Fibroblast of skin of right biceps (primary cell): ENCODE data around the gene MCM5.
"Not testable (repeated sequence)": the region's sequence is repeated elsewhere in the genome, so short reads cannot be mapped to it uniquely, and the experiment has no call there.

ENCODE experiments used
- DNase-seq: peaks from one replicate; pipeline ENCODE4 v3.0.0-alpha.2; 2013

Gene MCM5

GRCh38 chr22:35452810-35453743 lies 53.1 kb downstream of the MCM5 start:
- no peak for DNase-seq

DNA sequence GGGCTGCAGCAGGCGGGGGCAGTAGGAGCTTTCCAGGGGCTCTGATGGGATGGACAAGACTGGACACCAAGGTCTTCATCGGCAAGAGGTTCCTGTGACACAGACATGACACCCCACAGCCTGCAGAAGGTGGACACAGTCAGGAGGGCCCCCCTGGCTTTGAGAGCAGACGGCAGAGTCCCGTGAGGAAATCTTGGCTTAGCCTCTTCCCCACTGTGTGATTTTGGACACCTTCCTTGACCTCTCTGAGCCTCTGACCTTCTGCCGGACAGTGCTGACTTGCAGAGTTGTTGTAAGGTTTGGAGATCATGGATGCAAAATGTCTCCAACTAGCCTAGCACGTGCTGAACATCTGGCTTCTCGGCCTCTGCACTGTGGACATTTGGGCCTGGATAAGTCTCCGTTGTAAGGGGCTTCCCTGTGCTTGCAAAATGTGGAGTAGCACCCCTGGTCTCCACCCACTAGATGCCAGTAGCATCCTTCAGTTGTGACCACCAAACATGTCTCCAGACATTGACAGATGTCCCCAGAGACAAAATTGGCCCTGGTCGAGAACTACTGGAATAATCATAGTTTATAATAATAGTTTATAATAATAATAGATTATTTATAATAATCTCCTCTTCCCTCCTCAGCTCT lies 54.6 kb downstream of the MCM5 start:
- DNase-seq: no peak

GRCh38 chr22:35455529-35455928 lies 55.6 kb downstream of the MCM5 start:
- DNase-seq: no peak

- no peak for DNase-seq
Measured at GRCh38 chr22:35456757-35457156, 56.8 kb downstream of the MCM5 start.

DNA sequence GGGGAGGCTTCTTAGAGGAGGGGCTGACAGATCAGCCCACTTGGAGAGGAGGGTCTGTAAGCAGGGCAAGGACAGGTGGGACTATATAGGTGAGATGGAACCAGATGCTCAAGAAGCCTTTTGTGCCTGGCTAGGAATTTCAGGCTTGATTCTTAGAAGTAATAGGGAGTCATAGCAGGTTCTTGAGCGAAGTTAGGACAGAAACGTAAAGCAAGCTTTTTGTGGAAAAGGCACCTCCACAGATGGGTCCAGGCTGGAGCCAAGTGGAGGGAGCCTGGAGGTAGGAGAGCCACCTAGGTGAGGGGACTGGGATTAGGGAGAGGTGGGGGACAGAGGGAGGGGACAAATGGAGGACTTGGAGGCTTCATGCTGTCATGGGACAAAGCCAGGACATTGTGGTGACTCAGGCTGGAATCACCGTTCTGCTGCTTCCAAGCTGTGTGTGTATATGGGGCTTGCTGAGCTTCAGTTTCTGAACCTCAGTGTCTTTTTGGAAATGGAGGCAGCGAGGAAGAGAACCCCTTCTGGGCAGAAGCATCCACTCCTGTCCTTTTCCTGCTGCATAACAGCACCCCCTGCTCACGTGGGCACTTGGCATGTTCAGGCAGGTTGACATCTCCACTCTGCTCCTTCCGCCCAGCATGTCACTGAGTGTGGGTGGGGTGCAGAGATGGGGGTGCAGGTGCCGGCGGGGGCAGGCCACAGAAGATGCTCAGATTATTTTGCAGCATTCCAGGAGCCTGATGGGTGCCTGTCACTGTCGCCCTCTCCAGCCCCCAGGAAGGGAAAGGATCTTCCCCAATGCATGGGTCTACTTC lies 58.0 kb downstream of the MCM5 start:
- DNase-seq: no peak

DNA sequence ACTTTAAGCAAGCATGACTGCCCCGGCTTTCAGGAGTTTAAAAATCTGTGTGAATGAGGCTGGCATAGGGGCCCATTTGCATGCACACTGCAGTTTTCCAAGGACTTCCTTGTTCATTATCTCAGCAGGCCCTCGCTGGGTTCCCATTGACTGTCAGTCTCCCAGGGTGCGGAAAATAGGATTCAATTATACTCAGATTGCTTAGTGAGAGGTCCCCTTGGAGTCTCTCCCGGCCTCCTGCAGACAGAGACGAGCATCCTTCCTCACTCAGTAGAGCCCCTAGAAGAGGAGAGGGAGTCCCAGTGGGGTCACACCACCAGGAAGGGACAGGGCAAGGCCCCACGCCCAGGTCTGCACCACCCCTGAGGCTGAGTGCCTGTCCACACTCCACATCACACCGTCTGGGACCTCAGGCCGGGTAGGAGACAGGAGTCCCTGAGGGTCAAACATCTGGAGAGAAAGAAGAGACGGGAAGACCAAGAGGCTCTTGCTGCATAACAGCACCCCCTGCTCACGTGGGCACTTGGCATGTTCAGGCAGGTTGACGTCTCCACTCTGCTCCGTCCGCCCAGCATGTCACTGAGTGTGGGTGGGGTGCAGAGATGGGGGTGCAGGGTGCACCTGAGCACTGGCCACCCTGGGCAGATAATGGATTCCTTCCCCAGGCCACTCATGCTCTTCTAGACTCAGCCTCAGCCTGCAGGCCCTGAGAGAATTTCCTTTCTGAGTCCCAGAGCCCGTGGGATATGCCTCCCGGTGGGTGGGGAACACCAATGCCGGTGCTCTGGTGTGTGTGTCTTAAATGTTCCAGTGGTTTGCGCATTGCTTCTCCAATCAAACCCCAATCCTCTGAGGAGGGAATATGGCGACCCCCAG lies 58.8 kb downstream of the MCM5 start:
- no peak for DNase-seq

DNA sequence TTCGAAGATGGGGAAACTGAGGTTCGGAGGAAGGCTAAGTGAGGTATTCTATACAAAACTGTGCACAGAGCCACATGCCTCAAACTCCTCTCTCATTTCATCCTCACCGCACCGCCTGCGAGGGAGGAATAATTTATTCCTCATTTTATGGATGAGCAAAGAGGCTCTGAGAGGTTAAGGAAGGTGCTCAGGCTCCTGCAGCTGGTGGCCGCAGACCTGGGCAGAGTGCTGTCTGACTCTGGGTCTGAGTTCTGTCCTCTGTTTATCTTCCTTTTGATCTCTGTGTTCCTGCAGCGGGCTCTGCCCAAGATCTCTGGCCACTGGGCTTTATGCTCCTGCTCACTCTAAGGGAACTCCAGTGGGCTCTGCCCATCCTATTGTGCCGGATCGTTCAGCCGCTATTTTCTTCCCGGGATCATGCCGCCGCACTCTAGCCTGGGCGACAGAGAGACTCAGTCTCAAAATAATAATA lies 59.5 kb downstream of the MCM5 start:
- DNase-seq: no peak

GRCh38 chr22:35459976-35460375 lies 60.0 kb downstream of the MCM5 start:
- DNase-seq: not testable (repeated sequence)

- DNase-seq: no peak
Measured at GRCh38 chr22:35460688-35461087, 60.7 kb downstream of the MCM5 start.

GRCh38 chr22:35462498-35463230 lies 62.7 kb downstream of the MCM5 start:
- DNase-seq: no peak

DNA sequence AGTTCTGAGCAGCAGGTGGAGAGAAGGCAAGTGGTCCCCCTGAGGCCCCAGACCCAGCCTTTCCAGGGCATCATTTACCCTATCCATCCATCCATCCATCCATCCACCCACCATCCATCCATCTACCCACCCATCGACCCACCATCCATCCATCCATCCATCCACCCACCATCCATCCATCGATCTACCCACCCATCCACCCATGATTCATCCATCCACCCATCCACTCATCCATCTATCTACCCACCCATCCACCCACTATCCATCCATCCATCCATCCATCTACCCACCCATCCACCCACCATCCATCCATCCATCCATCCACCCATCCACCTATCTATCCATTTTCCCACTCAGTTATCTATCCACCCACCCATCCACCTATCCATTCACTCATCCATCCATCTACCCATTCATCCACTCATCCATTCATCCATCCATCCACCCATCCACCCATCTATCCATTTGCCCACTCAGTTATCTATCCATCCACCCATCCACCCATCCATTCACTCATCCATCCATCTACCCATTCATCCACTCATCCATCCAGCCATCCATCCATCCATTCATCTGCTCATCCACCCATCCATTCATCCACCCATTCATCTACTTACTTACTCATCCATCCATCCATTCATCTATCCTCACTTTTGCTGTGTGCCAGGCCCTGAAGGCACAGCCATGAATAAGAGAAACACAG lies 63.4 kb downstream of the MCM5 start:
- no peak for DNase-seq

DNA sequence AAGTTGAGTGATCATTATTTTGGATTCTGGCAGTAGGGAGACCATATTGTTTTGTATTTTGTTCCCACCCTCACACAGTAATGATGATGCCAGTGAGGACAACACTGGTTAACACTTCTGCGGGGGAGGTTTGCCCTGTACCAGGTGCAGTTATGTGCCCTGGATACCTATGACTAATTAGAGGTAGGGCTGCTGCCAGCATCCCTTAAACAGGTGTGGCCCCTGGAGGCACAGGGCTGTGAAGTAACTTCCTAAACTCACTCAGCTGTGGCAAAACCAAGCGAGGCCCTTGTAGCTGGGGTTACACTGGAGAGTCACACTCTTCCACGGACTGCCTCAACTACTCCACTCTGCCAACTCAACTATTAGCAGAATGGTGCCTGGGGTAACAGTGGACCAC lies 64.5 kb downstream of the MCM5 start:
- no peak for DNase-seq

DNA sequence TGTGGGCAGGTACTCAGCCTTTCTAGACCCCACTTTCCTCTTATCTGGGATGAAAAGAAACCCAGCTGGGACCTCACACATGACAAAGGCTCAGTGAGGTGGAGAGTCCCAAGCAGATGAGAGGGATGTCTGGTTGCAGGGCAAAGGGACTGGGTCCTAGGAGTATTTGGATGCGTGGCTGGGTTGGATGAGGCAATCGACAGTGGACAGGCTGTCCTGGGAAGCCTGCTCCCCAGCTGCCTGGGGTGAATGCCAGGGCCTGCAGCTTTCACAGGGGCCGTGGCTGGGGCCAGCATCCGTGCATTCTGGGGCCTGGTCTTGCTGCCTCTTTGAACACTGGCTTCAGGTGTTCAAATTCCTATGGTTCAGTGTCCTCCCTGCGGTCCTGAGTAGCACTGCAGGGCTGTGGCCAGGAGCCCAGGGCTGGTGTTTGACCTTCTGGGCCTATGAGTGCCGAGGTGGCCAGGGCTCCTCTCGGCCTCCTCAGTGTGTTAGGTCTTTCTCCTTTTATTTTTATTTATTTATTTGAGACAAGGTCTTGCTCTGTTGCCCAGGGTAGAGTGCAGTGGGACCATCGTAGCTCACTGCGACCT lies 65.3 kb downstream of the MCM5 start:
- no peak for DNase-seq

- DNase-seq: no peak
Measured at GRCh38 chr22:35467681-35468434, 67.9 kb downstream of the MCM5 start.

GRCh38 chr22:35470903-35471321 lies 71.0 kb downstream of the MCM5 start:
- DNase-seq: peak; percentile 63

GRCh38 chr22:35471566-35471965 lies 71.6 kb downstream of the MCM5 start:
- DNase-seq: peak; percentile 64

- DNase-seq: no peak
Measured at GRCh38 chr22:35472488-35472887, 72.5 kb downstream of the MCM5 start.

DNA sequence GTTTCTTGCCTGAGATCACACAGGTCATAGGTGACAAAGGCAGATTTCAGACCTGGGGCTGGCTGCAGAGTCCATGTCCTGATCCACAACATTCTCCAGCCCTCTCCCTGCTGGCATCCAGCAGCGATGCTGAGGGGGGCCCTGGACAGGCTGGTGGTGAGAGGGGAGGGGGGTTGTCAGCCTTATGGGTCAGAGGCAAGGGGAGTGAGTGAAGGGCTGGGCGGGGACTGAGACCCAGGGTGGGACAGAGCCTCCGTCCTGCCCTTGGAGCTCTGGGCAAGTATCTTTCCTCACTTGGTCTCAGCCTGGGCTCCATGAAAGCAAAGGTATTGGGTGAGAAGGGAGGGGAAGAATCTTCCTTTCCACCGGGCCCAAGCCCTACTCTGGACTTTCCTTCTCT lies 74.0 kb downstream of the MCM5 start:
- DNase-seq: no peak
